HCEC 1CT (cell line): ENCODE data around the gene AQP2.

Experiments
- DNase-seq: peaks from one replicate; pipeline ENCODE4 v3.0.0-alpha.2; 2017

AQP2 gene

GRCh38 chr12:49942512-49942893 lies 8.0 kb upstream of the AQP2 start:
- DNase-seq = no peak

- no peak for DNase-seq
Observed at GRCh38 chr12:49942921-49943624, 7.5 kb upstream of the AQP2 start.

GRCh38 chr12:49943625-49943960 lies 6.9 kb upstream of the AQP2 start:
- no peak for DNase-seq

- no peak for DNase-seq
Observed at GRCh38 chr12:49944046-49944445, 6.5 kb upstream of the AQP2 start.

GRCh38 chr12:49944718-49945117 lies 5.8 kb upstream of the AQP2 start:
- no peak for DNase-seq

GRCh38 chr12:49945394-49946080 lies 5.0 kb upstream of the AQP2 start:
- peak; percentile 85 for DNase-seq

GRCh38 chr12:49946086-49946485 lies 4.5 kb upstream of the AQP2 start:
- no peak for DNase-seq

GRCh38 chr12:49946497-49946896 lies 4.0 kb upstream of the AQP2 start:
- DNase-seq = no peak

GRCh38 chr12:49947593-49948226 lies 2.8 kb upstream of the AQP2 start:
- no peak for DNase-seq

GRCh38 chr12:49948866-49949845 lies 1.4 kb upstream of the AQP2 start:
- DNase-seq = no peak

- no peak for DNase-seq
Observed at GRCh38 chr12:49949866-49950265, 671 bp upstream of the AQP2 start.

GRCh38 chr12:49951411-49952240 lies 1.1 kb downstream of the AQP2 start:
- no peak for DNase-seq

GRCh38 chr12:49952391-49953055 lies 2.0 kb downstream of the AQP2 start:
- DNase-seq = no peak

GRCh38 chr12:49953151-49953550 lies 2.6 kb downstream of the AQP2 start:
- no peak for DNase-seq

GRCh38 chr12:49953961-49954846 lies 3.7 kb downstream of the AQP2 start:
- no peak for DNase-seq

GRCh38 chr12:49954863-49955830 lies 4.6 kb downstream of the AQP2 start:
- DNase-seq = no peak

- DNase-seq = no peak
Observed at GRCh38 chr12:49955899-49956662, 5.5 kb downstream of the AQP2 start.
